Stimulated activated CD4-positive, alpha-beta T cell treated with anti-CD3 and anti-CD28 coated beads, Interleukin-12 subunit alpha, Interleukin-12 subunit beta, amount 100 ng/mL, for 24 hours (primary cell): ENCODE data around the gene HBS1L.

Experiments used
- DNase-seq, 2 experiments: peaks; one replicate each; pipeline ENCODE4 v3.0.0-alpha.2; 2020; ENCODE audit warnings: low read depth in 2 of 2

The HBS1L gene

DNA sequence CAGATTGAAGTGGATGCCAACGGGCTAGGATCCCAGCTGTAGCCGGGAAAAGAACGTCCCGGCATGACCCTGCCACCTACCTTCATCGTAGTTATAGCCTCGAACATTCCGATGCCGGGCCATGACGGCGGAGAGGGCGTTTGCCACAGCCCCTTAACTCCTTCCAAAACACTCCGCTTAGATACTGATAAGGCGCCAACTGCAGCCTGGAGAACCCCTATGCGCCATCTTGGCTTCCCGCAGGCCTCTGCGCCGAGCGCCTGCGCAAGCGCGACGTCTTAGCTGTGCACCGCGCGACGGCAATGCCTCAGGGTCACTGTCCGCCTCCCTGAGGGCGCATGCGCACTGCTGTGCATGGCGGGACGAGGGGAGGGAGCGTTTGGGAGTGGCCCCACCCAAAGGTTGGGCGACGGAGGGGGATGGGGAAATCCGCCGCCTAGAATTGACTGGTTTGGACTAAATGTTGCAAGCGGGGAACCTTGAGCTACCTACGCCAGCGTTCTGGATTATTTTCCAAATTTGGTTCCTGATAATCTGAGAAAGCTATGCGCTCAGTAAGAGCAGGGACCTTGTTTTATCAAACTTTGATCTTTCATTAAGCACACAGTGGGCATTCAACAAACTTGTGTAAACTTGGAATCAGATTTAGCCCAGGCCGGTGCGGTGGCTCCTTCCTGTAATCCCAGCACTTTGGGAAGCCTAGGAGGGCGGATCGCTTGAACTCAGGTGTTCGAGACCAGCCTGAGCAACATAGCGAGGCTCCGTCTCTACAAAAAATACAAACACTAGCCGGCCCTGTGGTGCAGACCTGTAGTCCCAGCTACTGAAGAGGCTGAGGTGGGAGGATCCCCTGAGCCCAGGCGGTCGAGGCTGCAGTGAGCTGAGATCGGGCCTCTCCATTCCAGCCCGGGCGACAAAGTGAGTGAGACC is at the start of gene HBS1L:
Gene HBS1L (minus strand): TSS at position 254 of the 930 bp plus-strand sequence. CDS start 131 bp downstream, at position 123.
- DNase-seq: peak; percentile 93 to 95

DNA sequence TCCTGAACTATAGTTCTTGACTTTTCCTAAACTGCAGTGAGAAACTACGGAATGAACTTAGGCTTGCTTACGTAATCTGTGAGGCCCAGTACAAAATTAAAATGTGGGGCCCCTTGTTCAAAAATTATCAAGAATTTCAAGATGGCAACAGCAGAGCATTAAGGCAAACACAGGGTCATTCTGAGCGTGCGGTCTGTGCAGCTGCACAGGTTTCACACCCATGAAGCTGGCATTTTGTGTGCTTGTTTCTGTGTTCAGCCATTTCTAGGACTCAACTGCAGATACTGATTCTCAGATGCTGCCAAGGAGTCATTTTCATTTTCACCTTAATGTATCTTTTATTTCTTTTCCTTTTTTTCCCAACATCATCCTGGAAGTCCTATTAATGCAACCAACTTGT is 49.6 kb upstream of the HBS1L start:
- no peak for DNase-seq

DNA sequence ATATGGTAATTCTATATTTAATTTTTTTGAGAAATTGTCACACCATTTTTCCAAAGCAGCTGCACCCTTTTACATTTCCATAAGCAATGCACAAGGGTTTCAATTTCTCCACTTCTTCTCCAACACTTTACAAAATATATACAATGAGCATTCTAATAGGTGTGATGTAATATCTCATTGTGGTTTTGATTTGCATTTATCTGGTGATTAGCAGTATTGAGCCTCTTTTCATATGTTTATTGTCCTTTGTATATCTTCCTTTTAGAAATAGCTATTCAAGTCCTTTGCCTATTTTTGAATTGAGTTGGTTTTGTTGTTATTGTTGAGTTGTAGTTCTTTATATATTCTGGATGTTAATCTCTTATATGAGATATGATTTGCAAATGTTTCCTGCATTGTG is 47.6 kb upstream of the HBS1L start:
- no peak for DNase-seq

DNA sequence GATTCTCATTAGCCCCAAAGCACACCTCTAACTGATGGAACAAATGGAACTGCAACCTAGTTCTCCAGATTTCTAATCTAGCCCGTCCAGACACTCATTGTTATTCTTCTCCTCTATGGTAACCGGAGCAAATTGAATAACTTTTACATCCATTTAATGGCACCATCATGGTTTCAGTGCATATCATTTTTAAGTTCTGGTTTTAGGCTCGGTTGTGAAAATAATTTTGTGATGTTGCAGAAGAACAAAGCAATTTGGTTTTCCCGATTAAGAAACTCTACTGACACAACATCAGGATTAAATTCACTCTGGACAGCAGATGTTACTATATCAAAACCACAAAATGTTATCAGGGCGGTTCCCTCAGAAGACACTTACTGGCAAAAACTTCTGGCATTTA is 42.5 kb upstream of the HBS1L start:
- no peak for DNase-seq

DNA sequence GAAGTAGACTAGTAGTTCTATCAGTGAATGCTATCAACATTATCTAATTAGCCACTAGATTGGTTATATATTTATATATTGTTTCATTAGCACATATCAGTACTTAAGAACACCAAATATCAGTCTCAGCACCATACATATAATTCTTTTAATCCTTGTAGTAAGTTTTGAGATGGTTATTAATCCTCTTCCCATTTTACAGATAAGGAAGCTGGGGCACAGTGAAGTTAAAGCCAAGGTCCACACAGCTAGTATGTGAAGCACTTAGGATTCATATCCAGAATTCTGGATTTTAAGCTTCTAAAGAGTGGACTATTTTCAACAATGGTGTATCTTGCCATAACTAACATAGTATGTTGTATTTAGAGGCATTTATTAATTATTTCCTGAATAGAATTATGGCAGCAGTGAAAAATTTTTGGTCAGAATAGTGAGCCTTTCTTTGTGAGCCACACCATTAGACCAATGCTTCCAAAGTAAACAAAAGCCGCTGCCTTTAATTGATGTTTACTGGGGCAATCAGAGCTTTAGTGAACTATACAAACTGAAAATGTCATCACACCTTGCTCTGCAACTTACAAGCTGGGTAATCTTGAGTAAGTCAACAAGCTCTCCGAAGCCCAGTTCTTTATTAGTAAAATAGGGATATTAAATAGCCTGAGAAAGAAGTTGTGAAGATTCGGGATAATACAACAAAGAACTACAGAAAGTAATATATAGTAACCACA is 41.9 kb upstream of the HBS1L start:
- no peak for DNase-seq

DNA sequence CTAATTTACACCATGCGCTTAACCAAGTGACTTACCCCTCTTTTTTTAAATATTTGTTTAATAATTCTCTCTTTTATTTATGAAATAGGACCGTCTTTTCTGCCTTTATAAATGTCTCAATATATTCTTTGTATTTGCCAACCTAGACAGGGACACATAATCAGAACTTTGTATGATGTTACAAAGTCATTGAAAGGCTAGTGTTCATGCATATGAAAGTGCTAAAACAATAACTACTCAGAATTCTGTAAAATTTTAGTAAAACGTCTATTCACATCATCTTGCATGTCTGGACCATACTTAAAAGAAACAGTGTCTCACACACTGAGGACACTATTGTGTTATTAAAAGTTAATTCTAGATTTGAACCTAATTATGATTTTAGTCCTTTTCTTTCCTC is 41.1 kb upstream of the HBS1L start:
- DNase-seq: no peak

DNA sequence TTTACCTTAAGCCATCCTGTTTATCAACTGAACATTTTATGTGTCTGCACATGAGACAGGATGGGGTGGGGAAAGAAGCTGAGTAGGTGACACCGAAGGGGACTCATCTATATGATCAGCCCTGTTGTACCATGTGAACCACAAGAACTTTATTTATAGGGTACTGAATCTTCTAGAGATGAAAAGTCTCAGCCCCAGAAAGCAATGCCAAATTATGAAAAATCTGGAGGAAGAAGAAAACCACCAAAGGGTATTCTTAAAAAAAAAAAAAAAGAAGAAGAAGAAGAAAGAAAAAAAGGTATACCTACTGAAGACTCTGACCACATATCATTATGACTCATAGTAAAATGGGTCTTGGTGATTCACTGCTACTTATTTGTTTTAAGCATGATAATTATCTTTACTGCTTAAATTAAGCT is 39.8 kb upstream of the HBS1L start:
- no peak for DNase-seq

DNA sequence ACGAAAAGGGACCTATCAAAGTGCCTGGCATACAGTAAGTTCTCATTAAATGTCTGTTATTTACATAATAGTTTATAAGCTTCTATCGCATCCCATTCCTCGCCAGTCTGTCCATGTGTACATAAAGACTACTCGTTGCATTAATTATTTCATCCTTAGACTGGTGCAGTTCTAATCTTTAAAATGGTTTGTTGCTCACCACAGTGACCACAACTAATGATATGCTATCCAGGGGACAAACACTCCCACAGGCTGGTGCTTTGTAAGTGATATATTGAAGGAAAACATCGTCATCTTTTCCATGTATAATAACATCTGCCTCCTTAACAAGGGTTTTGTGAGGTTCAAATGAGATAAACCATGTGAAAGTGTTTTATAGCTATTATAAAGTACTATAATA is 39.0 kb upstream of the HBS1L start:
- no peak for DNase-seq

DNA sequence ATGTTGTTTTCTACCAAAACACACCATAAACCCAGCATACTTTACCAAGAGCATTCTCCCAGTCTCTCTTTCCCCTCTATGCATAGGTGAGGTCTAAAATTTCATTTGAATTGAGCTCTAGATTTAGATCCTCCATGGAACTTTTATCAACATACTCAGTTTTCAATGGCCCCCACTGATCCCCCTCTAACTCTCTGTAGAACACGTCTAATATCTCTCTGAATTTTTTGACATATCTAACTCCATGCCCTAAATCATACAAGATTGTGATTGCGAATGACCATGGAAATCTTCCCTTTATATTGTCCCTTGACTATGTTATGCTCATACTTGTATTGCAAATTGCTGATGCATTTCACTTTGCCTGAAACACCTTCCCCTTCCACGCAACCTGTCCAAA is 38.1 kb upstream of the HBS1L start:
- DNase-seq: no peak

DNA sequence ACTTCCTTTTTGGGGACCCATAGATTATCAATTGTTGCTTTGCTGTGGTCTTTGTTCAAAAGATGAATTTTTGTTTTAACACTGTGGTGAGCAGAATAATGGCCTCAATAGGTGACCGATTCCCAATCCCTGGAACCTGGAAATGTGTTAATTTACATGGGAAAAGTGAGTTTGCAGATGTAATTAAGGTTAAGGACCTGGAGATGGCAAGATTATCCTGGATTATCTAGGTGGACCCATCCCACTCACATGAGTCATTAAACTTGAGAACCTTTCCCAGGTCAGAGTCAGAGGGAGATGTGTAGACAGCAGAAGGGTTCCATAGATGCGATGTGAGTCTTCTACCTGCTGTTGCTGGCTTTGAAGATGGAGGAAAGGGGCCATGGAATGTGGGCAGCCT is 36.2 kb upstream of the HBS1L start:
- no peak for DNase-seq

DNA sequence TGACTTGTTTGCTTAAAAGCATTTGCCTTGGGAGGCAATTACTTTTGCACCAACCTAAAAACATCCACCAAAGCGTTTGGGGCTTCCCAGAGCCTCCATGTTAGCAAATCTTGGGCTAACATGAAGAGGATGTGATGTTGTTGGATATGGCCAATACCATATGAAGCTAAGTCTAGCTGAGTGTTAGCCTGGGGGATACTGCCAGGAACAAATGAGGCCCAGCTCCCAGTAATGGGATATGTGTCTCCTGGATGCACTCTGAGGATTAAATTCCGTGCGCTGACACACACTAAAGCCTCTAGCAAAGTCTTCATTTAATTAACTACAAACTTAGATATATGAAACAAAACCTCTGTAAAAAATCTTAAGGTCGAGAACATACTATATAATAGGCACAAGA is 35.3 kb upstream of the HBS1L start:
- no peak for DNase-seq

DNA sequence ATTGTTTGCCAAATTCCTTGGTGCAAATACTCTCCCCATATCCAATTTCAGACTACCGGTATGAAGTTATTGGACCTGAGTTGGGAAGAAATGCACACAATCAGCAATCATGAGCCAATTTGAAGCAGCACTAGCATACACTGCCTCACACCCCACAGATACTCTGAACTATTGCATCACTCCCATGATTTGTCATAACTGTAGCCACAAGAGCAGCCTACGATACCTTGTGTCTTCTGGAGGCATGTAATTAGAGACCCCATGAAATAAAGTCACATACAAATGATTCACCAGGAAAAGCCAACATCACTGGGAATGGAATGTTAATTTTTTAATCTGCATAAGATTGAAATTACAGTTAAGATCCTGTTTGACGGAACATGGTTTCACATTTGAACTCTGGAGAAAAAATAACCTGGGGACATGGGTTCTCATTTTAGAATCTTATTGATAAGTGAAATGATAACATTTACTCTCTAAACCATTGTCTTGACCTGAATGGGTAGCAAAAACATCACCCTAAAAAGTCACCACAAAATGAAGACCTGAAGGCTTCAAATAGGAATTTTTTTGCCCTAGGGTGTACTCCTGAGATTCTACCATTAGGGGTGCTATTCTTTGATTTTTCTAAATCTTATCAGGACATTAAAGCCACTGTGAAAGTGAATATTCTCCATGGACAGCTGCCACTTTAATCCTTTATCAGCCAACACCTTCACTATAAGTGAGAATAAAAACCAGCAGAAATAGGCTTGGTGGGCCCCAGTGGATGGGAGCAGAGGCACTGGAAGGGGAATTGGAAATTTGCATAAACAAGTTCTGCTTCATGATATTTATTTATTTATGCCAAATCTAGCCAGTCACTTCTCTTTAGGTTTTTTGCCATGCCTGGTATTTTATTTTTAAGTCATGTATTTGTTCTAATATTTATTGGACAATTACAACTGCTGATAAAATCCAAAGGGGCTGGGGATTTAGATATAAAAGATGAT is 34.5 kb upstream of the HBS1L start:
- DNase-seq: no peak

DNA sequence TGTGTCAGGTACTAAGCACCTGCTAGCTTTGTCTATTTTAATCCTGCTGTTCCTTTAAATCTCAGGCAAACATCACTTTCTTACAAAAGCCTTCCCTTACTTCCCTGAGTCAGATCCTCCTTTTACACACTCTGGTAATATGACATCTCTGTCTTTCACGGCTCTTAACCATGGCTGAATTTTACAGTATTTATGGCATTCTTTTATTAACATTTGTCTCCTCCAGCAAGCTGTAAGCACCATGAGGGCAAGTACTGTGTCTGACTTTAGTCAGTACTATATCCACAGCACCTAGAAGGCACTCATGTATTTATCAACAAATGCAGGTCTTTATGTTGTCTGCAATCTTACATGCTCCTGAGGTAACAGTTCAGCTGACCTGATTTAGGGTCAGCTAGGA is 33.7 kb upstream of the HBS1L start:
- DNase-seq: no peak

DNA sequence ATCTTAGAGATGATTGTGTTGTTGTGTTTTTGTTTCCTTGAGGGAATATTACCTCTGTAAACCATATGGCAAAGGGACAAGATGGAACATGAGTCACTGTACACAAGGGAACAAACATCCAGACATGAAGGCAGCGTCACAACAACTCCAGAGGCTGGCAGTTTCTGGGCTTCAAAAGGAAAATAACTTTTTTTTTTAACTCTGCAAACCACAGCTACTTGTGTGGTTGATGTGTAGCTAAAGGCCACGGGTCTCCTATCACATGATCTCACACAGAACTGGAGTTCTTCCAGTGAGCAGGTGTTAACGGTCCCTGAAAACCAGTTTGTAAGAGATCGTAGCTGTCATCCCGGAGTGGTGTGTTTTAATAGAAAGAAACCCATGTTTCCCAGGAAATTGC is 33.2 kb upstream of the HBS1L start:
- no peak for DNase-seq

DNA sequence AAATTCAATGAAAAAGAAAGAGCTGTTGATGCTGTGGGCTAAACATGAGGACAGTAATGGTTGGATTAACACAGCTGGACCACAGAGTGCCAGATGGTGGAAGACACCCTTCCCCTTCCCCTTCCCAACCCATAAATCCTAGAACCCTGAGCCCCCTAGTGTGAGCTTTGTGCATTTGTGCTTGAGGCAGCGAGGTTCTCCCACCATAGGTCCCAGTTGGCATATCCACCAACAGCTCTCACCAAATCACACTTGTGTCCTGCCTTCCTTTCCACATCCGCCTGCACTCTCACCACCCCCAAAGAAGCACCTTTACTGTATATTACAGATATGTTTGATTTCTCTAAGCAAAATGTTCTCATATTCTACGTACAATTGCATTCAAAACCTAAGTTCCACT is 32.8 kb upstream of the HBS1L start:
- no peak for DNase-seq

DNA sequence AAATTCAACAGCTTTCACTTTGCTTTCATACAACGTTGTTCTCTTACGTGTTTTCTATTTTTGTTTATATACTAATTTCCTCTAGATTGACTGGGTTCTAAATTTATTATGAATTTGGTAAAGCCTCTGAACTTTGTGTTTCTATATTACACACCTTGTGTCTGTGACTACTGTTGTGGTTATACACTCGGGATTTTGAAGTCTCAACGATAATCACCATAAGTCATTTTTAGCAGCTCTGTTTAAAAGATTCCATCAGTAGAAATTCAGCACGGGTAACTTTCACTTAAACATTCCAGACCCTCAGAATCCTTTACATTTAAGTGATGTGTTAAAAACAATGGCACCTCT is 31.8 kb upstream of the HBS1L start:
- no peak for DNase-seq

DNA sequence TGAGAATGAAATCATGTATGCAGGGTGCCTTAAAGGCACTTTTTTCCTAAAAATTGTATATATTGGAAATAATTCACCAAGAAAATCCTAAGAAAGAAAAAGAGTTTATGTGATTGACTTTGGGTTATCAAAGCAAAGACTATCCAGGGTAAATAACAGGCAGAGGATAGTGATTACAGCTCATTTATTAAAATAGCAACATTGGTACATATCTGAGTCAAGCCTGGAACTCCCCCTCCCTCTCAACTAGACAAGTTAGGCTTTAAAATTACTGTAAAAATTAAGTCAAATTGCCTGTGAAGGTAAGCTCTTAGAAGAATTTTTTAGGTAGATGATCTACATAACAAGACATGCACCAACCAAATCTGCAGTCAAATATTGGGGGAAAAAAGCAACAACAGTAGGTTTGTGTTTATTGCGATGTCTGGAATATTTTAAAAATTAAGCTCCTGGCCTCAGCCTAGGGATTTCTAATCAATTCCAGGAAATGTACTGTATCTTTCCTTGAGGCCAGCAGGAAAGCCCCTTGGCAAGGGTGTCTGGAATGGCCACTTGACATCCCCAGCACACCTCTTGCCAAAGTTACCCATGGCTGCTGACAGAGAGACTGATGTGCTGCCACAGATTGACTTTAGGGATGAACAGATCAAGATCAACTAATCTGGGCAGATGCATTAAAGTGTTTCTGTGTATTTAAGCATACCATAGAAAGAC is 31.2 kb upstream of the HBS1L start:
- no peak for DNase-seq

DNA sequence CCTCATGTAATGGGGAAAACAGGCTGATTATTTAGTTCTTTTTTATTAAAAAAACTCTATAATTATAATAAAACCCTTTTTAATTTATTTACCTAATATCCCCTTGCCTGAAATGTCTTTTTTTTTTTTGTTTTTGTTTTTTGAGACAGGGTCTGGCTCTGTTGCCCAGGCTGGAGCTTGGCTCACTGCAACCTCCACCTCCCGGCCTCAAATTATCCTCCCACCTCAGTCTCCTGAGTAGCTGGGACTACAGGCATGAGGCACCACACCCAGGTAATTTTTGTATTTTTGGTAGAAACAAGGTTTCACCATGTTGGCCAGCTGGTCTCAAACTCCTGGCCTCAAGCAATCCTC is 30.3 kb upstream of the HBS1L start:
- no peak for DNase-seq

DNA sequence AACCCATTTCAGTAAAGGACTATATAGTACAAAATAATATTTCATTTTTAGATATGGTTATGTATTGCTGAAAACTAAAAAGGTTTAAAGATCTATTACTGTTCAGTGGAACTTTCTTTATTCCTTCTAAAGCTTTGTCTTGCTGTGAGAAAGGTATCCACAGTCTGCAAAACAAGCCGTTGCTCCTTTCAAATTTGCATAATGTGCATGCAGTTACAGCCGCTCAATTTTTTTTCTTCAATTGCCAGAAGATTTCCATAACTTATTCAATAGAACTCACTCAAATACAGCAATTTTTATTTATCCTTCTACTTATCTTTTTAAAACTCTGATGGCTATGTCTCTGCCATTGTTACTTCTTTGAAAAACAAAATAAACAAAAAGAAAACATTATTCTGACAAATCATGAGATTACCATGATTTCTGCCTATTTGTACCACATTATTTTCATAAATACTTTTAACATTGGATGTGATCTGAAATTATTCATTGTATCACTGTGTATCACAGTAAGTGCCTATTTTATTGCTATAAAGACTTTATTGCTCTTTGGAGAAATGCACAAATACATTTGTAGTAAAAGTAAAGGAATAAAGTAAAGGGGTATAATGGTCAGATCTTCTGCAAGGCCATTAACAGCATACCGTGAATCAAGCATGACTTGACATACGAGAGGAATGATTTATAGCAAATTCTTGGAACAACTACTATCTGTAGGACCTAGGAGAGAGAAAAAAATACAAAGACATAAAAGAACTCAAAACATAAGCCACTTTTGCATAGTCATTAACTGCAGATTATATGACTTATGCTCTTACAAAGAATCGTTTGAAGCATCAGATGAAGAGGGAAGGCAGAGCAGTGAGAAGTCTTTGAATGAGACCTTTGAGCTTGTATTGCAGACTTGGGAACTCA is 29.6 kb upstream of the HBS1L start:
- DNase-seq: no peak

DNA sequence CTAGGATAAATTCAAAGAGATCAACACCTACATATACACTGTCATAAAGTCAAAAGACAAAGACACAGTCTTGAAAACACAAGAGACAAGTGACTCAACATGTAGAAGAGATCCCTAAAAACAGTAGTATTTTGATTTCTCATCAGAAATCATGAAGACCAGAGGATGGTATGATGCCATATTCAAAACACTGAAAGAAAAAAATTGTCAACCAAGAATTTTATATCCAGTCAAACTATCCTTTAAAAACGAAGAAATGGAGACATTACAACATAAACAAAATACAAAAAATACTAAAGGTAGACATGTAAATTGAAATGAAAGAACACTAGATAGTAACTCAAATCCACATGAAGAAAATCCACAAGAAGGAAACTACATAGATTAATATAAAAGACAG is 27.3 kb upstream of the HBS1L start:
- DNase-seq: no peak
